Middle frontal gyrus (tissue), 1 donor: ENCODE measurements around the gene FBN2.

Experiments
- DNase-seq: peaks from one replicate; pipeline ENCODE4 v3.0.0-alpha.2; 2015; ENCODE audit warnings: low spot score; ENCODE audit errors: extremely low spot score

FBN2 gene

DNA sequence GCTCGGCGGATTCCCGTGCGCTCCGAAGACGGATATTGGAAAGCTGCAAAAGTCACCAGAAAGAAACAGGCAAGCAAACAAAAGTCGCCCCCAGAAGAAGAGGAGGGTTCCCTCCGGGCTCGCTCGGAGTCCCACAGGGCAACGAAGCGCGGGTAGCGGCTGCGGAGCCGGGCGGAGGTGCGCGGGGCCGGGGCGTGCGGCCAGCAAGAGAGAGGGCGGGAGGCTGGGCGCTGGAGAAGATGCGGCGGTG, at the start of gene FBN2:
Gene FBN2 (minus strand): TSS at position 246 of the 250 bp plus-strand sequence. CDS start 642 bp downstream, outside the sequence.
- DNase-seq: no peak

DNA sequence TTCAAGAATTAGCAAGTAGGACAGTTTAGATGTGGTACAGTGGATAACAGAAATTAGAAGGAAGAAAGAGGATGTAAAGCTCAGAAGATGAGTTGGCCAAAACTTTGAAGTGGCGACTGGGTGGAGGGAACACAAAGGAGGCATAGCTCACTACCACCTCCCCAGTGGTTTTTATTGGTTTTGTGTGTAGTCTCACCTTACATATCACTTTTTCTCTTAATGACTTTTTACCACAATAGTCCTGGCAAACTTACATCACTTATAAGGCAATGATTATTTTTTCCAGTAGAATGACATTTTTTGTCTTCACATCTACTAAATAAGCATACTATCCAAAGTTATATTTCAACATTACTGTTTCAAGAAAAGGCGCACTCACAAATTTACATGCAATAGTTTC, 49.2 kb upstream of the FBN2 start:
- DNase-seq: no peak

- DNase-seq: no peak
These were observed 48.8 kb upstream of the FBN2 start for GRCh38 chr5:128586848-128587247.

GRCh38 chr5:128579639-128580038, 41.6 kb upstream of the FBN2 start:
- DNase-seq: no peak

- no peak for DNase-seq
These were observed 41.0 kb upstream of the FBN2 start for GRCh38 chr5:128579093-128579492.

DNA sequence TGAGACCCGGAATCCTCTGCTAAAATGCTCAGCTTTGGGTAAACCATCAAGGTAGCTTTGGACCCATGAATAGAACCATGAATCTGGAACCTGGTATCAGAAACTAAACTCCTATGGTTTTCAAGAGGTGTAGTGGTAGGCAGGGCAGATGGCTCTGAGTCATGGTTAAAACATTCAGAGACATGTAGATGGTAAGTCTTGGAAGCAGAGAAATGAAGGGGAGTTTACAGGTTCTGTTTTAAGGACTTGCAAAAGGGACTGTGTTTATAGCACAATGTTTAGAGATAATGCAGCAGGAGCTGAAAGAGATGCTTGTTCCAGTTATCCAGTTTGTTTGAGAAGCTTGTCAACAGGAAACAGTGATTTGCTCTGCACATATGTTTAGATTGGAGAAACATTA, 36.0 kb upstream of the FBN2 start:
- no peak for DNase-seq

DNA sequence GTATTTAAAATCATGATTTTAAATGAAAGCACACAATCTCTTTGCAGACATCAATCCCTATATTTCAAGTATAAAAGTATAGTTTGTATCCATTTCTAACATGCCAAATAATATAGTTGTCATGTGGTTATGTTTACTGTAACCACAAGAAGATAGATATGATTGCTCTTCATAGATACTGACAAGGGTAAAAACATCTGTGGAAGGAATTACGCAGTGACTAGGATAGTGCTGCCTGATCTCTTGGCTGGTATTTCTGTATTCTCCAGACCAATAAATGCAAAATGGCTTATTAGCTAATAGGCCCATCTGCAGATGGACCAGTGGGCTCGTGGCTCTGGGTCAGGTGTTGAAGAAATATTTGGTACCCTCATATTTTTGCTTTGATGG, 34.9 kb upstream of the FBN2 start:
- DNase-seq: no peak

GRCh38 chr5:128572051-128572929, 34.2 kb upstream of the FBN2 start:
- DNase-seq: no peak

GRCh38 chr5:128566178-128566577, 28.1 kb upstream of the FBN2 start:
- DNase-seq: no peak

DNA sequence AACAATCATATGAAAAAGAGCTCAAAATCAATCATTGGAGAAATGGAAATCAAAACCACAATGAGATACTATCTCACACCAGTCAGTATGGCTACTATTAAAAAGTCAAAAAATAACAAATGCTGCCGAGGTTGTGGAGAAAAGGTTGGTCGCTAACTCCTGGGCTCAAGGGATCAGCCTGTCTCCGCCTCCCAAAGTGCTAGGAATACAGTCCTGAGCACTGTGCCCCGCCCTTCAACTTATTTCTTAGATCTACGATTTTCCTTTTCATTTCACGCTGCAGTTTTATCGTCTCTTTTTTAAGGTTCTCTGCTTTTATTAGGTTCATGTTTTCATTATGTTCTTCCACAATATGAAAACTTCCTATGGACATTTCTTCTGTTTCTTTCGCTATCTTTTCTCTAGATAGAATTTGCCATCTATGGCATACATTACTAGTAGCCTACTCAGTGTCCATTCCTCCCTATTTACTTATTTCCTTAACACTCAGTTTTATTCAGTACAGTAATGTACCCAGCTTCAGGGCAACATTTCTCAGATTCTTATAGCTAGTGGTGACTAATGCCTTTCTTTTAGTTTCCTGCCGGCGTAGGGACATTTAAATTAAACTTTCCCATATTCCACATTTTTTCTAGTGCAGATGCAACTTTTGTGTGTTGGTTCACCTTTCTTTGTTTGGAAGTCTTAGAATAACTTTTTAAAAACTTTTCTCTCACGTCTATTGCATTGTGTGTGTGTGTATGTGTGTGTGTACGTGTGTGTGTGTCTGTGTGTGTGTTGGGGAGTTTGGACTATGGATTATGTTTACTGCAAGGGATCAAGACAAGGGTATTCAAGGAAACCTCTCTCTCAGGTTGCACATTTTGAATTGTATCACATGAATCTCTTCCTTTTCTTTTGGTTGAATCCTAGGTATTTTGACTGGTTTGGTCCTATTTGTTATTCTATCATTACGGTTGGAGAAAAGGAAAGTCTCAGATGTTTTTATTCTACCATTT, 21.6 kb upstream of the FBN2 start:
- no peak for DNase-seq

DNA sequence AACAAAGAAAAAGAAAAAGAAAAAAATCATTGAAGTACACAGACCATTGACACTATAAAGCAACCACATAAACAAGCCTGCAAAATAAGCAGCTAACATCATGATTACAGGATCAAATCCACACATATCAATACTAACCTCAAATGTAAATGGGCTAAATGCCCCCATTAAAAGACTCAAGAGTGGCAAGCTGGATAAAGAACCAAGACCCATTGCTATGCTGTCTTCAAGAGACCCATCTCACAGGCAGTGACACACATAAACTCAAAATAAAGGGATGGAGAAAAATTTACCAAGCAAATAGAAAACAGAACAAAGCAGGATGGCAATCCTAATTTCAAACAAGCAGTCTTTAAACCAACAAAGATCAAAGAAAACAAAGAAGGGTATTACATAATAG, 15.7 kb upstream of the FBN2 start:
- DNase-seq: no peak

GRCh38 chr5:128551476-128551875, 13.4 kb upstream of the FBN2 start:
- no peak for DNase-seq

DNA sequence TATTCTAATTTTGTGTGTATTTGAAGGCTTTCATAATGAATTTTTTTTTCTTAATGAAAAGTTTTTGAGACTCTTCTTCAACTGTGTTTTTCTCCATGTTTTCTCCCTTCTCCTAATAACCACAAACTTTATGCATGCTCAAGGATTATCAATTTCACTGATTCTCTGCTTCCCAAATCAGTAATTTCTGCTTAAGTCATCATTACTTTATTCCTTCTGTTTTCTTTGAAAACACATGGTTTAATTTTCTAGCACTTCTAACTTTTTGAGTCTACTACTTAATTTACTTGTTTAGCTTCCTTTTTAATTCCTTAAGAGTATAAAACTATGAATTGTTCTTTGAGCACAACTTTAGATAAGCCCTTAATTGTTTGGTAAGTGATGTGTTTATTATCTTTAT, 11.5 kb upstream of the FBN2 start:
- no peak for DNase-seq

DNA sequence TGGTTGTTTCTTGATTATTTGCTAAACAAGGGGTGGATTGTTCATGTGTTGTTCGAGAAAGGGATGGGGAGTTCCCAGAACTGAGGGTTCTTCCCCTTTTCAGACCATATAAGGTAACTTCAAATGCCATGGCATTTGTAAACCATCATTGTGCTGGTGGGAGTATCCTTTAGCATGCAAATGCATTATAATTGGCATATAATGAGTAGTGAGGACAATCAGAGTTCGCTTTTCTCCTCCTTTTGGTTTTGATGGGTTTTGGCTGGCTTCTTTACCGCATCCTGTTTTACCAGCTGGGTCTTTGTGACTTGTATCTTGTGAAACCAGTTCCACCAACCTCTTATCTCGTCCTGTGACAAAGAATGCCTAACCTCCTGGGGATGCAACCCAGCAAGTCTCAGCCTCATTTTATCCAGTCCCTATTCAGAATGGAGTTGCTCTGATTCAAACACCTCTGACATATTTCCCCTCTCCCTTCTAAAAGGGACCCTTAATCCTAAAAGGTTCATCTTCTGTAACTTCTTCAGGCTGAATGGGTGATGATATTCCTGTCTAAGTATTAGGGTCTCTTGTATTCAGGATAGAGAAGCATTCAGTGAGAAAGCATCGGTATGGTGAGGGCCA, 8.7 kb upstream of the FBN2 start:
- no peak for DNase-seq

GRCh38 chr5:128541385-128541784, 3.3 kb upstream of the FBN2 start:
- no peak for DNase-seq

- DNase-seq: no peak
These were observed 989 bp upstream of the FBN2 start for GRCh38 chr5:128539038-128539429.

GRCh38 chr5:128538250-128539037, 399 bp upstream of the FBN2 start:
- no peak for DNase-seq

GRCh38 chr5:128537221-128537999, 635 bp downstream of the FBN2 start:
- DNase-seq: no peak

DNA sequence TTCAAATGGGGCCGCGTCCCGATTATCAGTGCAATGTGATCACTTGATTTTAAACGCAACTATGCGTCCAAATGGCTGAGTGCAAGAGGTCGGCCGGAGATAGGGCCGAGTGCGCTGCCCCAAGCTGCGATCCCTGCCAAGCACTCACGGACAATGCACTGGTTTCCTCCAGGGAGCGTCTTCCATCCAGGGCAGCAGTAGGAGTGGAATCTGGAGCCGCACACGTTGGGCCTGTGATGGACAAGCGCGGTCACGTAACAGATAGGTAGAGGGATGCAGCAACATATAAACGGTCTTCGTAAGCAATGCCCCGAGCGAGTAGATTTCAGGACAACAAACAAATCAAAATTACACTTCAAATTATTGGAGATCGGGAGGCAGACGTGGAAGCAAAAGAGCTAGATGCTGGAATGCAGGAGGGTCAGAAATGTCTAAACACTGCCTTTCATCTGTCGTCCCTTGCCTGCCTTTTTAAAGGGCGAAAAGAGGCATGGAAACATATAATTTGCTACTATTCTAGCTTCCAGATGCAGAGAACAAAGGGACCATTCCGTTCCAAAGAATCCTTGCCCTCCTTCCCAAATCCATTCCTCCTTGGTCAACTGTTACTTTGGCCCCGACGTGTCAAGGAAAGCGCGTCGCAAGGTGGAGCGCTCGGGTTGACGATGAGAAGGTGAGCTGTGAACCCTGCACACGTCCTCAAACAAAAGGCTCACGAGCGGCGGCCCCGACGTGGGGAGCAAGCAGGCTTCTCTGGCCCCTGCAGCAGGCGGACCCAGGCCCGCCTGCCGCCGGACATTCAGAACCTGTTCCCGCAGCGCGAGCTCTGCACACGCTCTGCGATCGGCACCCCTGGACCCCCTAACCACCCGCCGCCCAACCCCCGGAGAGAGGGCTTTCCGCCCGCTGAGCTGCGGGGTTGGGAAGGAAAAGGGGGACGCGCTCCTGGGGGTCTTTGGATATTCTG, 1.5 kb downstream of the FBN2 start:
- DNase-seq: no peak
